ENCODE results near the gene NPW.

- TF ChIP-seq CTCF (IDR thresholded peaks at IDR 0.05) (no peak), POLR2A (IDR thresholded peaks at IDR 0.05) (no peak)
These were observed 6.4 kb downstream of the NPW start for GRCh38 chr16:2025878-2026460.
